Measurements from ENCODE around the gene ECHDC3. TPM values are rescaled to one million over a fixed set of nuclear protein-coding genes. Genes with fewer than 3 reads are reported as not detected.

The ECHDC3 gene
- total RNA-seq, 1 experiment from 2014 or later = 13.0 TPM

GRCh38 chr10:11754173-11754572 is 12.0 kb downstream of the ECHDC3 start (continued):
- TF ChIP-seq CTCF (IDR thresholded peaks at IDR 0.05 in 2 of 3, conservative IDR thresholded peaks at IDR 0.05 in 1 of 3; ENCODE audit: borderline replicate concordance in 1 of 3, insufficient read depth in 1 of 3, low read depth in 2 of 3, low read length in 2 of 3) (no peak), ZFX (IDR thresholded peaks at IDR 0.05) (no peak), ZNF274 (IDR thresholded peaks at IDR 0.05; ENCODE audit: low read depth, low read length) (no peak)

GRCh38 chr10:11754620-11755019 is 12.4 kb downstream of the ECHDC3 start:
- ChIA-PET POLR2A (no interaction called here), RAD21 (ENCODE audit: low non-redundant PET in 1 of 2, low total read pairs in 2 of 2, uncharacterized antibody in 2 of 2, unreplicated experiment in 2 of 2) (interaction anchor here in 1 of 2 experiments (1.1 kb wide), 1 partner anchor 239 kb away, joined by 3 read pairs; no protein-coding TSS in a partner anchor), CTCF (no interaction called here)
- Histone ChIP-seq H3K36me3 (ENCODE audit: control insufficient read depth in 1 of 2, insufficient read depth in 2 of 2, low read length in 2 of 2) (no peaks in the 10 kb centered on the region), H3K27me3 (ENCODE audit: insufficient read depth, low read length) (no peaks in the 10 kb centered on the region), H4K20me1 (ENCODE audit: insufficient read depth) (no peaks in the 10 kb centered on the region), H2AFZ (ENCODE audit: low read depth, low read length, poor library complexity, severe bottlenecking) (no peak overlapping the region), H3K27ac (ENCODE audit: low read depth, low read length) (no peak overlapping the region), H3K9me3 (ENCODE audit: control insufficient read depth in 1 of 2, insufficient read depth in 1 of 2, low read depth in 1 of 2, low read length in 2 of 2) (no peaks in the 10 kb centered on the region), H3K9ac (ENCODE audit: low read length) (no peak overlapping the region), H3K4me3 (replicated peaks in 1 of 2; ENCODE audit: low read depth in 1 of 2, low read length in 2 of 2) (no peak overlapping the region), H3K79me2 (ENCODE audit: insufficient read depth, low read length) (no peaks in the 10 kb centered on the region), H3K9me2 (ENCODE audit: insufficient read depth) (no peaks in the 10 kb centered on the region), H3K4me2 (ENCODE audit: low read length) (no peak overlapping the region), H3K4me1 (ENCODE audit: control insufficient read depth in 1 of 2, insufficient read depth in 2 of 2, low read length in 2 of 2) (no peaks in the 10 kb centered on the region)
- BruUV-seq (replicated peaks) = no TSS peak
- ATAC-seq (no peak), DNase-seq (ENCODE audit: low read depth, low spot score) (no peak)
- TF ChIP-seq FOSL1 (IDR thresholded peaks at IDR 0.05; ENCODE audit: low read depth) = no peak
- TF ChIP-seq ZBTB33 (IDR thresholded peaks at IDR 0.05; ENCODE audit: extremely low read depth, insufficient replicate concordance, low read length) = no peak
- no peak for TF ChIP-seq CEBPB (IDR thresholded peaks at IDR 0.05; ENCODE audit: low read depth)
- no peak for TF ChIP-seq POLR2A (IDR thresholded peaks at IDR 0.05; ENCODE audit: borderline replicate concordance, extremely low read depth, insufficient read depth, insufficient read length)
- no peak for TF ChIP-seq EZH2phosphoT487 (IDR thresholded peaks at IDR 0.05; ENCODE audit: borderline replicate concordance)
- intact Hi-C loops (cut with micrococcal nuclease) = no loop called here
